ENCODE results near the gene TMUB1.

The TMUB1 gene

DNA sequence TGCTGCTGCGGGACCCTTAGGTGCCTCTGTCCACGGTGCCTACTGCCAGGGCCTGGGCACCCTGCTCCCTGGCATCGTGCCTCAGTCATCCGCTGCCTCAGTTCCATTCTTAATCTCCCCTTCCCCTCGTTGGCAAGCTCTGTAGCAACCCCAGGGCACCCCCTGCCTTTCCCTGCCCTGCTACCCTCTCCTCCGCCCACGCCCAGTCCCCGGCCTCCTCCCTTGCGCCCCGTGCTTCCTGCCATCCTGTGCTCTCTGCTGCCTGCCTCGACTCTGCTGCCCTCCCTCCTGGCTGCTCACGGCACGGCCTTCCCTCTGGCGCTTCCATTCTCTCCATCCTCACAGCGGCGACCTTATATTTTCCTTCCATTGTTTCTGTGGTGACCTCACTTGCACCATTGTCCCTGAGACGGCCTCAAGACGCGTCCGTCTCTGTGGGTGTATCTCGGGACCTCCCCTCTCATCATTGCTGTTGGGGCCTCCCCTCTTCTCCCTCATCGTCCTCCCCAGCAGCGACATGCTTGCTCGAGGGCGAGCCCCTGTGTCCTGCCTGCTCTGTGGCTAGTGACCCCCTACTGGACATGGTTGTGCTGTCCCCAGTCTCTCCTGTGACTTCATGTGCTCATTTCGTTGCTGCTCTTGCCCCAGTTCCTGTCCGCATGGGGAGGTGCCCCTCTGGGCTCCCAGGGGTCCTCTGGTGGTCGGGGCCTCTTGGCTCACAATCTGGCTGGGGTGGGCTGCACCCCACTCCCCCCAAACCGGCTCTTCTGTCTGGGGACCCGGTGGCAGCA lies 38.3 kb upstream of the TMUB1 start:
- DNase-seq (ENCODE audit: low spot score), result no peak

DNA sequence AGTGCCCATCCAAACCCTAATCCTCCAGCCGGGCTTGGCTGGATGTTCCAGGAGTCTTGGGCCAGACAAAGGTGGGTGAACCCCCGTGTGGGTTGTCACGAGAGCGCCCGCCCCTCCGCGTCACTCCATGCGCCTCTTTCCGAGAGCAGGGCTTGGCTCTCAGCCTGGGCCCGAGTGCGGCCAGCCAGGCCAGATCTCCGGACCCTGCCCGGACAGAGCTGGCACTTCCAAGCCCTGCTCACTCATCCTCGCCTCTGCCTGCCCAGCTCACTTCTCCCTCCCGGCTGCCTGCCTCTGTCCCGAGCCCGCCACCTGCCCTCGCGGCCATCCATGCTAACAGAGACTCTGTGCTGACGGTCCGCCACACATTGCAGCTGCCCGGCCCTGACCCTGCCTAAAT lies 37.6 kb upstream of the TMUB1 start:
- DNase-seq (ENCODE audit: low spot score), result no peak

DNA sequence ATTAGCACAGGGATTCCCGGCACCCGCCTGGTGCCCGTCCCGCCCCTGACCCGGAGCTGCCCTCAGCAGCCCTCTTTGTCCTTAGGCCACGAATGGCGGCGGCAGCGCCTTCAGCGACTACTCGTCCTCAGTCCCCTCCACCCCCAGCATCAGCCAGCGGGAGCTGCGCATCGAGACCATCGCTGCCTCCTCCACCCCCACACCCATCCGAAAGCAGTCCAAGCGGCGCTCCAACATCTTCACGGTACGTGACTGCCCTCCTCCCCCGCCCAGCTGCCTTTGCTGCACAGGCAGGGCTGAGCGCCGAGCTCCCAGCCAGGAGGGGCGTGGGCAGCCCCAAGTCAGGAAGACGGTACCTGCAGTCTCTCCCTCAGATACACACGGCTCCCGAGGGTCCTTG lies 36.6 kb upstream of the TMUB1 start:
- no peak for DNase-seq (ENCODE audit: low spot score)

GRCh38 chr7:151119055-151119415 lies 35.7 kb upstream of the TMUB1 start:
- no peak for DNase-seq (ENCODE audit: low spot score)

GRCh38 chr7:151118108-151119054 lies 35.1 kb upstream of the TMUB1 start:
- no peak for DNase-seq (ENCODE audit: low spot score)

DNA sequence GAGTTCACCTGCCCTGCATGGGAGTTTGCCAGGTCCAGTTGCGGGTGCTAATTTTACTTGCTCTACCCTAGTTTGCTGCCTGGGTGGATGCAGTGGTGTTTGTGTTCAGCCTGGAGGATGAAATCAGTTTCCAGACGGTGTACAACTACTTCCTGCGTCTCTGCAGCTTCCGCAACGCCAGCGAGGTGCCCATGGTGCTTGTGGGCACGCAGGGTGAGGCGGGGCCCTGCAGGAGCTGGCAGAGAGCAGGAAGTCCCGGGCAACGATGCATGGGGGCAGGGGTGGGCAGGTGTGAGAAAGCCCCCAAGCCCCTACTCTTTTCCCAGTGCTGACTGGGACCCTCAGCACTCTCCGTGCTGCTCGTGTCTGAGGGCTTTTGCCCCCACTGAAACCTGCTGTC lies 34.3 kb upstream of the TMUB1 start:
- no peak for DNase-seq (ENCODE audit: low spot score)

- DNase-seq (ENCODE audit: low spot score), result no peak
Measured at GRCh38 chr7:151116603-151117440, 33.5 kb upstream of the TMUB1 start.

- DNase-seq (ENCODE audit: low spot score), result no peak
Measured at GRCh38 chr7:151115836-151116418, 32.6 kb upstream of the TMUB1 start.

- peak; percentile 13 for DNase-seq (ENCODE audit: low spot score)
Measured at GRCh38 chr7:151115121-151115835, 32.0 kb upstream of the TMUB1 start.

GRCh38 chr7:151114151-151115090 lies 31.1 kb upstream of the TMUB1 start:
- DNase-seq (ENCODE audit: low spot score), result no peak

- no peak for DNase-seq (ENCODE audit: low spot score)
Measured at GRCh38 chr7:151113344-151114150, 30.3 kb upstream of the TMUB1 start.

GRCh38 chr7:151110941-151111645 lies 27.8 kb upstream of the TMUB1 start:
- peak; percentile 73 for DNase-seq (ENCODE audit: low spot score)

- no peak for DNase-seq (ENCODE audit: low spot score)
Measured at GRCh38 chr7:151110236-151110940, 27.1 kb upstream of the TMUB1 start.

- DNase-seq (ENCODE audit: low spot score), result no peak
Measured at GRCh38 chr7:151109094-151110048, 26.1 kb upstream of the TMUB1 start.

- DNase-seq (ENCODE audit: low spot score), result no peak
Measured at GRCh38 chr7:151107882-151108281, 24.6 kb upstream of the TMUB1 start.

- no peak for DNase-seq (ENCODE audit: low spot score)
Measured at GRCh38 chr7:151104411-151105235, 21.3 kb upstream of the TMUB1 start.

Measured in activated CD4-positive, alpha-beta T cell treated with anti-CD3 and anti-CD28 coated beads, Interleukin-2, Interleukin-4, amounts not matched to agents 100 ng/mL and 50 ng/mL, durations not matched to agents 16 hours and 8 hours (primary cell).